ENCODE results near the gene VPS54.

- TF ChIP-seq POLR2A (IDR thresholded peaks at IDR 0.05; ENCODE audit: low read length) (no peak), GATA1 (IDR thresholded peaks at IDR 0.05; ENCODE audit: low read depth, low read length) (no peak)
Measured at GRCh38 chr2:63898839-63899238, 120.4 kb downstream of the VPS54 start.

Measured in erythroblast (primary cell).